Epidermal melanocyte (primary cell): ENCODE measurements around the gene FRMD3.

Experiments used
- DNase-seq: peaks from one replicate; pipeline ENCODE4 v3.0.0; 2011; ENCODE audit warnings: low spot score; ENCODE audit not compliant: insufficient read length

FRMD3 gene

DNA sequence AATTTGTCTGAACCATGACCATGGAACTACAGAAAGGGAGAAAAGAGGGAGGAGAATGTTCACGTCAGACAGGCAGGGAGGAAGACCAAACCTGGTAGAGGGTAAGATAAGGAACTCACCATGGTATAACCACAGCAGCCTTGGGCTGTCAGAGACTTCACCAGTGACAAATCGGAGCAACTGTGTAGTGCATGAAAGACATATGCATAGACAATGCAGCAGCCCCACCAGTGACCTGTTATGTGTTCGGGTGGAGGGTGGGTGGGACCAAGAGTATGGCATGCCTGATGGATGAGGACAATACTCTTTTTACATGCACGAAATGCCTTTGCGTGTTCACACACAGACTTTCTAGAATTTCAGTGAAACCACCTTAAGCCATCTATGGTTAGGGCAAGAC is 253.5 kb downstream of the FRMD3 start:
- DNase-seq = no peak

DNA sequence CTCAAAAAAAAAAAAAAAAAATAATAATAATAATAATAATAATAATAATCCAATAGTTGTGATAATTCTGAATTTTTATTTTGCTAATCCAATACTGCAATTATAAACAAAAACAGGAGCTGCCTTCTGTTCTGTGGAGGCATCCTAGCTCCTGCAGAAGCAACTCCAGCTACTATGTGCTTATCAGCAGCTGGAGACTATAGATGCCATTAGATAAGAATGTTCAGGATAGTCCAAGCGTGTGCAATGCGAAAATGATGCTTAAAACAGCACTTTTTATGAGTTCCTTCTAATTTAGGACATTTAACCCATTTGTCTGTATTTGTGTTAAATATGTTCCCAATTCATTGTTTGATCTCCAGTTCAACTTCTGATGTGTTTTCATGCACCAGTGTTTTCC is 254.7 kb downstream of the FRMD3 start:
- DNase-seq = no peak

DNA sequence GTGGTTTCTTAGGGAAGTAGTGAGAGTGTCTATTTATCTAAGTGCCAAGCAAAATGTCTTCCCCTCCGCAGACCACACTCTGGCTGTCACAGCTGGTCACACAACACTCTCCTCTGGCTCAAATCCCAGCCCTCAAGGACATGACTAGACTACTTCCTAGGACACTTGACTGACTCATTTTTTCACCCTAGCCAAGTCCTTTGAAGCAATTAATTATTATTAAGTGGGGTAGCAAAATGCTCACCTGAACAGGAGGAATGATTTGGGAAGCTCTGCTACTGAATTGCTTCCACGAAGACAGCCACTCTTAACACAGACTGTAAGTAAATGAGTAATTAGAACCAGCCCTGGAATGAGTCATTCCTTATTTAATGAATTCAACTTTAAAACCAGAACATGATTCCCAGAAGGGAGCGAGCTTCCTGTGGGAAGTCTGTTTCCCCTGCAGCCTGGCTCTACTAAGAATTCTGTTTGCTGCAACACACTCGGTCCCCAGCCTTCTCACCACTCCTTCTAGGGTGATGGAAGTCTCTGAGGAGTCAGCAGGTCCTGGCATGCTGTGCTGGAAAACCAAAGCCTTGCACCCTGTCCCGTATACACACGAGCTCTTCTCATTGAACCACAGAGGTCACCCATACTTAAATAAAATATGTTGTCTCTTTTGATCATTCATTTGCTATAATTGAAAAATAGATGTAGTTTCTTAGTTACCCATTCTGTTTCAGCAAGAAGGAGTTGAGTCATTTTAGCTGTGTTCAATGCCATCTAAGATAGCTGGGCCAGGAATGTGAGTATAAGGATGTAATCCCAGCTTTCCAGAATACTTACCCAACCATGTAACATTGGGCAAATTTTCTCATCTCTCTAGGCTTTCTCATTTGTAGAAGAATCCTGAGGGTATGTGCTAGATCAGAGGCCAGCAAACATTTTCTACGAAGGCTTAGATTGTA is 256.6 kb downstream of the FRMD3 start:
- no peak for DNase-seq

DNA sequence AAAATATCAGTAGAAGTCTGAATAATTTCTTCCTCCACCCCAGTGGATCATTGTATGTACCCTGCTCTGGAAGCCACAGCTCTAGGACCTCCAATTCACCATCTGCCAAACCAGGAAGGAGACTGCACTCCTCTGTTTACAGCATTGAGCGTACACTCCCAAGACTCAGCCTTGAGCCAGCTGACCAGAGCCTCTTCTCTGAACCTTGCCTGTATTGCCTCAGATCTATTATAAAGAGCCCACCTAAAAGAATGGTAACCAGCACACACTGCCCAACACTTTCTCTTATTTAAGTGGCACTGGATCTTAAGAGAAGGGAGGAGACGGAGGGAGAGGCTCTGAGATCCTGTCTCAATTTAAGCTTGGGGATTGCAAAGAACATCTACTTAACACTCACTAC is 257.4 kb downstream of the FRMD3 start:
- no peak for DNase-seq

- DNase-seq = no peak
Measured at GRCh38 chr9:83280268-83280667, 257.9 kb downstream of the FRMD3 start.

DNA sequence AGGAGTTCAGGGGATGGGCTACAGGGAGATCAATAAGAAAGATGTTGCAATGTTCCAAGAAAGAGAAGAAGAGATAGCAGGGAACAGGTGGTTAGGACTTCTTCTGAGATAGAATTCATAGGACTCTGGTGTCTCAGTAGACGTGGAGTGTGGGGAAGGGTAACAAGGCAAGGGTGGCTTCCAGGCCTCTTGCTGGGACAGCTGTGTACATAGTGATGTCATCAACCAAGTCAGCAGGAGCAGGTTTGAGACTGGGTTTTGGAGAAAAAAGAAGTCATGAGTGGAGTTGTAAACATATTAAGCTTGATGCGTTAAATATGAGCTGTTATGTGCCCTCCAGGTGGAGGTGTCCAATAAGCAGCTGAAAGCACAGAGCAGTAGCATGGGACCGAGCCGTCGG is 263.4 kb downstream of the FRMD3 start:
- DNase-seq = no peak

DNA sequence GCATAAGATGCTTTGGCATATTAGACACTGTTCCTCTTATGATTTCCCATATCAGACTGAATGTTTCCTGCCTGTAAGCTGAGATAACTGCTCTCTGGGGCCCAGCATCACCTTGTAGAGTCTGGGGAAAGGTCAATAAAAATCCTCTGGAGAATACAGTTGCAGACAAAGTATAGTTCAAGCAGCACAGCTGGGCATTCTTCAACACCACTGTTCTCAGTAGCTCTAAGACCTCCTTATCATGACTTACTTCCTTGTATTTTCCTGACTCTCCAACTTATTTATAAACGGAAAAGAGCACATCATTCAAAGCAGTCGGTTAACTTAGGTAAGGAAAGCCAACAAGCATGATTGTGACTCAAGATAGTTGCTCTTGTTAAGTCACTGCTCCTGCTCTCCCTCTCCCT is 266.5 kb downstream of the FRMD3 start:
- DNase-seq = no peak

GRCh38 chr9:83270116-83270515 is 268.1 kb downstream of the FRMD3 start:
- no peak for DNase-seq

GRCh38 chr9:83267741-83268140 is 270.5 kb downstream of the FRMD3 start:
- DNase-seq = no peak

DNA sequence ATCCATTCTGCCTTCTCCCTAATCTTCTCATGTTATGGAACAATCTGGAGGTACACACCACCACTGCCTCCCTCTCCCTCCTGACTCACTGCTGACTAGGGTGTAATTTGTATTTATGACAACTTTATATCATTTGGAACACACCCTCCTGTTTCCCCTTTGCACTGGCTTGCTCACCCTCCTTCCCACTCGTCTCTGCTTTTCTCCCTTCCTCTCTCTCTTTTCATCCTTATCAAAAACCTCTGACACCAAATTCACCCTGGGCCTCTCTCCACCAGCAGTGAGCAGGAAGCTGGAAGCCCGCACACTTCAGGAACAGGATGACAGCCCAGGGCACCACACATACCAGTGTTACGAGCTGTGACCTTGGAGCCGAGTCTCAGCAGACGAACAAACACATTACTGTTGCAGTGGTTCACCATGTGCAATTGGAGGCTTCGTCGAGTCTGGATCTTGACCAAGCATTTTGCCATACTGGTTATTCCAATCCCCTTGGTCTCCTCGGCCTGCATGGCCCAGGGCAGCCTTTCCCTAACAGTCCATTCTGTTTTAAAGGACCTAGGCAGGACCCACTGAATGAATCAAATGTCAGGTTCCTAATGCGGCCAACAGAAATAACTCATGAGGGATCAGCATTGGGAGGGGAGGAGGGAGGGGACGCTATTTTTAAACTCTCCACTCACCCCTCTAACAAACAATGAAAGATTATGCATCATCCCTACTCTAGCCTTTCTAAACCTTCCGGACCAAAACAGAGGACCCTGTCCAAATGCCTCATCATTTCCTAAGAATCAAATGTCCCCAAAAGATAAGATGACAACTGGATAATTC is 271.3 kb downstream of the FRMD3 start:
- no peak for DNase-seq

GRCh38 chr9:83266331-83266665 is 271.9 kb downstream of the FRMD3 start:
- DNase-seq = no peak

DNA sequence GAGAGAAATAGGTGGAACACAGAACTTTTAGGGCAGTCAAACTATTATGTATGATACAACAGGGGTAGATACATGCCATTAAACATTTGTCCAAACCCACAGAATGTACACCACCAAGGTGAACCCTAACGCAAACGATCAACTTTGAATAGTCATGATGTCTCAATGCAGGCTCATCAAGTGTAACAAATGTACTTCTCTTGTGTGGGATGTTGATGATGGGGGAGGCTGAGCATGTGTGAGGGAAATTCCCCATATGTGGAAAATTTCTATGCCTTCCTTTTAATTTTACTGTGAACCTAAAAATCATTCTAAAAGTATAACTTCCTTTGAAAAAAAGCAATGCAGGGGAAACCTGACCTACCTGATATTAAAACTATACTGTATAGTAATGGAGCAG is 273.9 kb downstream of the FRMD3 start:
- DNase-seq = no peak

DNA sequence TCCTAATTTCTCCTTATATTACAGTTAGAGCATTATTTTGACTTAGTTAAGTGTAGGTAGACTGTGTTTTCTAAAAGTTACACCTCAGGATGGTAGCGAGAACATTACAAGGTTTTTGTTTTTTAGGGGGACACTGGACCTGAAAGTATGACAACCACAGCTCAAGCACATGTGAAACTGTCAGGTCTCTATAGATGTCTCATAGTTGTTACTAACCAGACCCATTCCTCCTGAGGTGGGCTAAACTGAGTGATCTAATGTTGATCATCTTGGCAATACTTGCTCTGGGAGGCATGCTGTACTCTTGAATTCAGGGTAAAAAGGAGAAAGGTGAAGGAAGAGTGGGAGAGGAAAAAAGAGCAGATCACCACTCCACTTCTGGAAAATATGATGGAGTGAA is 278.6 kb downstream of the FRMD3 start:
- no peak for DNase-seq

GRCh38 chr9:83257937-83258891 is 280.0 kb downstream of the FRMD3 start:
- DNase-seq = no peak

DNA sequence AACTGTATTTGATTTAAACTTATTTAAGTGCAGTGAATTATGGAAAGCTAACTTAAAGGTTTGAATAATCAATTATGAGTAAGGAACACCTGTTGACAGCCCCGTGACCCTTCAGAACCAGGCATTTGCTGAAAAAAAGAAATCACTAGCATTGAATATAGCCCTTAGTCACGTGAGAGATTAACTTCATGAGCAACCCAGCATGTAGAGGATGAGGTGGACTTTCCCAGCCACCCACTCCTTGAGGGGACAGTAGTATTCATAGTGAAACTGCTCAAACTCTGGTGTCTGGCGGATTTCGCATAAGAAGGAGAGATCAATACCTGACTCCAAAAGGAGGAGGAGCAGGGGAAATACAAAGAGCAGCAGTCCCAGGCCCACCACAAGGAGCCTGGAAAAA is 290.5 kb downstream of the FRMD3 start:
- no peak for DNase-seq

GRCh38 chr9:83245979-83246659 is 292.1 kb downstream of the FRMD3 start:
- no peak for DNase-seq

DNA sequence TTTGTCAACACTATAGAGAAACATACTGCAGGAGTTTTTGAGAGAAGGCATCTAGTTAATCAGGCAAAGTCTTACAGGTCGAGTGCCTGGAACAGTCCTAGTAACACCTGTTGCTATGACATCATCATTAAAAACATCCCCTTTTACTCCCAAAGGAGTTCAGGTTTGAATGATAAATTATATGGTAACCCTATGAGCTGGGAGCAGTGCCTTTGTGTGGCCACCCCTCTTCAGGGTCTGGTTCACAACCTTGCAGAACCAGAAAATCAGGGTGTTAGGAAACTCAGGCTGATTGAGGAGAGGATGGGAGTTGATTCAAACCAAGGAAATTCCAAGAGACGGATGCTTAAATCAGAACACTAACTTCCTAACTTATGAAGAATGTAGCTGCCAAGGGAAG is 296.1 kb downstream of the FRMD3 start:
- no peak for DNase-seq

- DNase-seq = no peak
Measured at GRCh38 chr9:83240671-83241070, 297.5 kb downstream of the FRMD3 start.

DNA sequence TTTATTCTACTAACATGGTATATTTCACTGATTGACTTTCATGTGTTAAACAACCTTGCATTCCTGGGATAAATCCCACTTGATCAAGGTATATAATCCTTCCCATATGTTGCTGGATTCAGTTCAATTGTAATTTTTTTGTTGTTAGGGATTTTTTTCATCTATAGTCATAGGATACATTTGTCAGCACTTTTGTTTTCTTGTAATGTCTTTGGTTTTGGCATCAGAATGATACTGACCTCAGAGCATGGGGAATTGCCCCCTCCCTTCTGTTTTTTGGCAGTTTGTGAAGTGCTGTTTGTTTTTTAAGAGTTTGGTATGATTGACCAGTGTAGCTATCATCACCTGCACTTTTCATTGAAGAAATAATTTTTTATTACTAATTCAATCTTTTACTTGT is 298.5 kb downstream of the FRMD3 start:
- no peak for DNase-seq

DNA sequence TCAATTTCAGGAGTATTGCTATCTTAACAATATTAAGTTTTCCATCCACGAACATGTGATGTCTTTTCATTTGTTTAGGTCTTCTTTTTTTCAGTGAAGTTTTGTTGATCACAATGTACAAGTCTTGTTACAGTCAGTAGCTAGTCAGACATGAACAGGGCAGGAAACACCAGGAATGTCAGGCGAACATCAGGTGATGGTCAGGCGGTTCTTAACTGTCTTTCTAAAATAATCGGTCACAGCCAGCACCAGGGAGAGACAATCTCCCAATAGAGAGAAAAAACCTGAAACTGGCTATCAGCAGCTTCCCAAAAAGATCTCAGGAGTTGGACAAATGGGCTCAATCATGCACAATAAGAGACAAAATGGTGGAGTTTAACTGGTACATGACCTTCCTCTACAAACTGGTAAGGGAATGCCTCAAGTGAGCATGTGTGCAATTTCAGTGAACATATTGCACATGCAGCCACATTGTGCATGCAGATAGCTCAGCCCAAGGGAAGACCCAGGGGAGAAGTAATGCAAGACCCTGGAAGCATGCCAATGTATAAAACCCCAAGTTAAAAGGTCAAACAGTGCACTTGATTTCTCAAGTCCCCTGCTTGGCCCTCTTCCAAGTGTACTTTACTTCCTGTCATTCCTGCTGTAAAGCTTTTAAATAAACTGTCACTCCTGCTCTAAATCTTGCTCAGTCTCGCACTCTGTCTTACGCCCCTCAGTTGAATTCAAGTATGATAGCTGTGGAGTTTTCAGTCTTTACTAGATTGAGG is 299.1 kb downstream of the FRMD3 start:
- no peak for DNase-seq
